Mucosa of gallbladder (tissue), 1 donor: ENCODE results near the gene ADRM1. TPM values are rescaled to one million over a fixed set of nuclear protein-coding genes. Genes with fewer than 3 reads are reported as not detected.

Experiments used
- DNase-seq: peaks from one replicate; pipeline ENCODE4 v3.0.0-alpha.2; 2020; ENCODE audit warnings: low spot score
- total RNA-seq: library from RNA; stranded (reverse); gene quantifications from one replicate; pipeline ENCODE4 v1.2.1, GENCODE V29; 2021
- donor health status: DM: no; HTN: no; CAD: no.

The ADRM1 gene
- total RNA-seq, 1 donor from 2014 or later = 78.8 TPM

- no peak for DNase-seq
Observed at GRCh38 chr20:62325172-62325905, 22.5 kb downstream of the ADRM1 start.

- DNase-seq = no peak
Observed at GRCh38 chr20:62326559-62326958, 23.8 kb downstream of the ADRM1 start.

GRCh38 chr20:62326959-62327725 is 24.3 kb downstream of the ADRM1 start:
- DNase-seq = no peak

GRCh38 chr20:62327726-62328495 is 25.1 kb downstream of the ADRM1 start:
- no peak for DNase-seq

GRCh38 chr20:62328684-62329388 is 26.0 kb downstream of the ADRM1 start:
- no peak for DNase-seq

GRCh38 chr20:62329389-62330377 is 26.9 kb downstream of the ADRM1 start:
- DNase-seq = no peak

GRCh38 chr20:62330576-62331317 is 27.9 kb downstream of the ADRM1 start:
- no peak for DNase-seq

GRCh38 chr20:62331347-62331746 is 28.6 kb downstream of the ADRM1 start:
- no peak for DNase-seq

- no peak for DNase-seq
Observed at GRCh38 chr20:62332421-62332820, 29.6 kb downstream of the ADRM1 start.

- no peak for DNase-seq
Observed at GRCh38 chr20:62332989-62333819, 30.4 kb downstream of the ADRM1 start.

- DNase-seq = no peak
Observed at GRCh38 chr20:62333820-62334595, 31.2 kb downstream of the ADRM1 start.

- DNase-seq = no peak
Observed at GRCh38 chr20:62334881-62335280, 32.1 kb downstream of the ADRM1 start.

- no peak for DNase-seq
Observed at GRCh38 chr20:62335532-62335931, 32.7 kb downstream of the ADRM1 start.

- DNase-seq = no peak
Observed at GRCh38 chr20:62336329-62336728, 33.5 kb downstream of the ADRM1 start.

- no peak for DNase-seq
Observed at GRCh38 chr20:62336775-62337557, 34.2 kb downstream of the ADRM1 start.

GRCh38 chr20:62337558-62338293 is 34.9 kb downstream of the ADRM1 start:
- DNase-seq = no peak

GRCh38 chr20:62338294-62338620 is 35.5 kb downstream of the ADRM1 start:
- no peak for DNase-seq
